Fibroblast of peridontal ligament (primary cell): ENCODE results near the gene N4BP2L2.

Experiments used
- DNase-seq: peaks from one replicate; pipeline ENCODE4 v3.0.0-alpha.2; 2010; ENCODE audit errors: extremely low read depth

N4BP2L2 gene

DNA sequence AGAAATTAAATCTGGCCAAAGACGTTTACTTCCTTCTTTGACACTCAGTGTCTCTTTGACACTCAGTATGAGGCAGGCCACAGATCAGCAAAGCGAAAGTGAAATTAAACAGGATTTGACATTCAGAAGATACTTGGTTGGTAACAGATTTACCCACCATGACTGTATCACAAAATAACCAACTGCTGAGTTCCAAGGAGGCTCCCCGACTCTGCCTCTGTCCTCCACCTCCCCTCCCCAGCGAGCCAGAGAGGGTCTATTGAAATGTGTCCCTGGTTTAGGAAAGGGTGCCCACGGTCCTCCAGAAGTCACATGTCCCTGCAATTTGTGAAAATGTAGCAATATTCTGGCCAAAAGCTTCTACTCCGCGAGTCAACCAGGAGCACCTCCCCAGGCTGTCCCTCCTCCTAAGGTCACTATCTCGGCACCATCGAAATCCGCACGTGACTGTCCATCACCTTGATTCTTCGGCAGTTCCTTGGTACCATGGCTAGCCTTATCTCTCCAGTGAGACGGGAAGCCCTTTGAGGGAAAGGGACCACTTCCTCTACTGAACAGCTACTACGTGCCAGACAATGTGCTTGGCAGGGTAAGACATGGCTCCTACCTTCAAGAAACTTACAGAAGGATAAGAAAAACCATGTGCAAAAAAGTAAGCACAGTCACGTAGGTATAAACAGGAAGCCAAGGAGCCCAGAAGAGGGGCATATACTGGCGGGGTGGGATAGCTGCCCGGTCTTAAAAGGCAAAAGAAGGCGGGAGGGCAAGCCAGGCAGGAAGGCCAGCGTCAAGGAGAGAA is 112.2 kb downstream of the N4BP2L2 start:
- DNase-seq = peak; percentile 44

DNA sequence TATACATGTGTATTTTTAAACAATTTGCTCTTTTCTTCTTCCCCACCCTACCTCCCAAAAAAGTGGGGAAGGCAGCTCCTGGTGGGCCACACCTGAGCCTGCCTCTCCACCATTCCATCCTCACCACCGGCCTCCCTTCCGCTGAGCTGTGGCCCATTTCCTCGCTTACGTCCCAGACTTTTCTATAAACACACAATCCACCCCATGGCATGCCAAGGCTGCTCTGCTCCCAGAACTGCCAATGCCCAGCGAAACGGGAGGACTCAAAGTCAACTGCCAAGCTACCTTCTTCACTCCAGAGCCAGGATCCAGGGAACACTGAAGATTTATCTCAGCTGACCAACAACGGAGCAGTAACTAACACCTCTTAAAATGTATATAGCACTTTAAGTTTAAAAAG is 113.4 kb downstream of the N4BP2L2 start:
- no peak for DNase-seq

DNA sequence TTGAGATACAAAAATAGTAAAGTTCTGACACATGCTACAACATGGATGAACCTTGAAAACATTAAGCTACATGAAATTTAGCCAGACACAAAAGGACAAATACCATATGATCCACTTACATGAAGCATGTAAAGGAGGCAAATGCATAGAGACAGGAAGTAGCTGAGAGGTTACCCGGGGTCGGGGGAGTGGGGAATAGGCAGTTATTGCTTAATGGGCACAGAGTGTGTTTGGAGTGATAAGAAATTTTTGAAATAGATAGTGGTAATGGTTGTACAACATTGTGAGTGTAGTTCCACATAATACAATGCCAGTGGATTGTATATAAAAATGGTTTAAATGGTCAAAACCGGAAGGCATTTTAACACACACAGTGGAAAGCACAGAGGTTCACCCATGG is 115.0 kb downstream of the N4BP2L2 start:
- DNase-seq = no peak

DNA sequence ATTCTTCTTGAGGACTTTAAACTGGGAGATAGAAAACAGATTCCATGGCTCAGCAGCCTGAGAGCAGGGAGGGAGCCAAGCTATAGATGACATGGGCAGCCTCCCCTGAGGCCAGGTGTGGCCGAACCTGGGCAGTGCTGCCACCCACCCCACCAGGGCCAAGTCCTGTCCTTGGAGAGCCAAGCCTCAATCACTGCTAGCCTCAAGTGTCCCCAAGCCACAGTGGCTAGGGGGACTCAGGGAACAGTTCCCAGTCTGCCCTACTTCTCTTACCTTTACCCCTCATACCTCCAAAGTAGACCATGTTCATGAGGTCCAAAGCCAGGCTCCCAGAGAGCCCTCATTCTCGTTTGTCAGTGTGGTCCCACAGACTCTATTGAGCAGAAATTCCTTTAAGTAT is 118.7 kb downstream of the N4BP2L2 start:
- DNase-seq = no peak

DNA sequence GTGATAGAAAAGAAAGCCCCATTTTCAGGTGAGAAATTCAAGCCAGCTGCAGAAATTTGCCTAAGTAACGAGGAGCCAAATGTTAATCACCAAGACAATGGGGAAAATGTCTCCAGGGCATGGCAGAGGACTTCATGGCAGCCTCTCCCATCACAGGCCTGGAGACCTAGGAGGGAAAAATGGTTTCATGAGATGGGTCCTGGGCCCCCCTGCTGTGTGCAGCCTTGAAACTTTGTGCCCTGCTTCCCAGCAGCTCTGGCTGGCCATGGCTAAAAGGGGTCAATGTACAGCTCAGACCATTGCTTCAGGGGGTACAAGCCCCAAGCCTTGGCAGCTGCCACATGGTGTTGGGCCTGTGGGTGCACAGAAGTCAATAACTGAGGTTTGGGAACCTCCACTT is 120.6 kb downstream of the N4BP2L2 start:
- DNase-seq = no peak

DNA sequence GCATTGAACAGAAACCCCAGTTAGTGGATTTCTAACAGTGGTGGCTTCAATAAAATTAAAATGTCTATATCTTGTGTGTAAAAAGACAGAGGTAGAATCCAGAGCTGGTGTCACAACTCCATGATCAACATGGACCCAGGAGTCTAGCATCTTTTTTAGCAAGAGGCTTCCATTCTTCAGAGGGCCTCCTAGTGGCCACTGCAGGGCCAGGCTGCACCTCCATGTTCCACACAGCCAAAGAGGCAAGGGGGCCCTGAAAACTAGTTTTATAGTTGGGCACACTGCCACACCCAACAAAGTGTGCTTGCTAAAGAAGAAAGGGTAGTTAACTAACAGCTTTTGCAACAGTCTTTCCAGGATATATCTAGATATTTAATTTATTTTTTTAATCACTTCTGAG is 123.6 kb downstream of the N4BP2L2 start:
- no peak for DNase-seq

DNA sequence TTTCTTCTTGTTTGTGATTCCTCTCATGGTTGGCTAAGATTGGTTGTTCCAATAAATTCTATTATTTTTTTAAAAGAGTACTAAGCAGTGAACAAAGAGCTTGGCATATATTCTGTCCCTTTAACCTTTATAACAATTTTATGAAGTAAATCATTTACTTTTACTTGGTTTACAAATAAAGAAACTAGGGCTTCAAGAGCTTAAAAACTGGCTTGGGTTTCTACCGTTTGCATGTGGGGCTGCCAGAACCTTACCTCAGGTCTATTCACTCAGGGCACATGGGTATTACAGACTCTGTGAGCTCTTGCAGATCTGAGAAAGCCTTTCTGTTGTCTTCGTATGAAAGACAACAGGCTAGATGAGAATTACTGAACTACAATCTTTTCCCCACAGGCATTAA is 124.0 kb downstream of the N4BP2L2 start:
- no peak for DNase-seq

DNA sequence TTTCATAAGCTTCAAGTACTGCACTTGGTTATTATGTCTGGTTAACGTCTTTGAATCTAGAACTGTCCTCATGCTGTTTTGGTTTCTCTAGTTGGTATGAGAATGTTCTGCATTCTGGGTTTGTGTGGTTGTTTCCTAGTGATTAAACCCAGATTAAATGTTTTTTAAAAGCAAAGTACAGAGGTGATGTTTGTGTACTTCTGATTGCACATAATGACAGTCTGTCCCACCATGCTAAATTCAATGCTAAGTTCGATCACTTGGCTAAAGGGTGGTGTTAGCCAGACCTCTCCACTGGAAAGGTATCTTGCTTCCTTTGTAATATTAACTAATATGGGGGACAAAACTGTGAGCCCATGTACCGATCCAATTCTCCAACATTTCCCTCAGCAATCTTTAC is 125.3 kb downstream of the N4BP2L2 start:
- DNase-seq = no peak

DNA sequence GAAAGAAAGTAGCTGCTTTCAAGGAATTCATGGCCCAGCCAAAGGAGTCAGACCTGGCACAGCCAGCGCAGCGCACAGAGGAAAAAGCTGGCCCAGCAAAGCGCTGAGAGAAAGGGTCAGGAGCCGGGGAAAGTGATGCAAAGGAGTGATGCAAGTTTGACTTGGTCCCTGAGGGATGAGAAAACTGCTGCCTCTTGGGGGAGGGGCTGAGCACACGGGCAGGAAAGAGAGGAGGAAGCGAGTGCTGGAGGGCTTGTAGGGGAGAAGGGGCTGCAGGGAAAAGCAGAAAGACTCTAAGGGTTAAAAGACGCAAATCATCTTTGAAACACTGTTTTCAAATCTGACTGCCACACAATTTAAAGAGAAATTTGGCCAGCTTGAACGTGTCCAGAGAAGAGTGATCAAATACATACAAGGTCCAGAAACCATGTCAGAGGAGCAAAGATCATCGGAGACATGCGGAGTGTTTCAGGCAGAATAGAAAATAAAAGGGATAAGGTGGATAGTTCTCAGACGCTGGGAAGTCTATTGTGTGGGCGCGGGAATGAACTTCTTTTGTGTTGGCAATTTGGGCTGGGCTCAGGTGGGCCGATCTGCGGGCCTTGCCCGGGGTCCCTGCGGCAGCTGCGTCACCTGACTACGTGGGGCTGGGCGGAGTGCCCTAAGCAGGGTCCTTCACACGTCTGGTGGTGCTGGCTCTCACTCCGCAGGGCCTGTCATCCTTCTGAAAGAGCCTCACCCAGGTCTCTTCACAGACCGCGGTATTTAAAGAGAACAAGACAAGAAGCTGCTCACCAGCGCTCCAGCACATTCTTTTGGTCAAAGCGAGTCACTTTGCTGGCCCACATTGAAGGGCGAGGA is 128.8 kb downstream of the N4BP2L2 start:
- DNase-seq = no peak

DNA sequence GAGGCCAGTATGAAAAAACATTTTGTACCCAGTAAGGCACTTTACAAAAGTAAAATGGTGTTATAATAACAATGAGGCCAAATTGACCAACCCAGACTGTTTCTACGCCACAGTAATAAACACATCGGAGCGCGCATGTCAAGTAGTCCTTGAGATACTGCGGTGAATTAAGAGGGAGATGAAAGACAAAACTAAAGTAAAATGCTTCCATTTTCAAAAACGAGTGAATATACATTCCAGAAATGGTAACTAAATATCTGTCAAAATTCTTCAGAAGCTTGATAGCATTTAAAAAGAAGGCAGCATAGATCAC is 129.6 kb downstream of the N4BP2L2 start:
- no peak for DNase-seq

DNA sequence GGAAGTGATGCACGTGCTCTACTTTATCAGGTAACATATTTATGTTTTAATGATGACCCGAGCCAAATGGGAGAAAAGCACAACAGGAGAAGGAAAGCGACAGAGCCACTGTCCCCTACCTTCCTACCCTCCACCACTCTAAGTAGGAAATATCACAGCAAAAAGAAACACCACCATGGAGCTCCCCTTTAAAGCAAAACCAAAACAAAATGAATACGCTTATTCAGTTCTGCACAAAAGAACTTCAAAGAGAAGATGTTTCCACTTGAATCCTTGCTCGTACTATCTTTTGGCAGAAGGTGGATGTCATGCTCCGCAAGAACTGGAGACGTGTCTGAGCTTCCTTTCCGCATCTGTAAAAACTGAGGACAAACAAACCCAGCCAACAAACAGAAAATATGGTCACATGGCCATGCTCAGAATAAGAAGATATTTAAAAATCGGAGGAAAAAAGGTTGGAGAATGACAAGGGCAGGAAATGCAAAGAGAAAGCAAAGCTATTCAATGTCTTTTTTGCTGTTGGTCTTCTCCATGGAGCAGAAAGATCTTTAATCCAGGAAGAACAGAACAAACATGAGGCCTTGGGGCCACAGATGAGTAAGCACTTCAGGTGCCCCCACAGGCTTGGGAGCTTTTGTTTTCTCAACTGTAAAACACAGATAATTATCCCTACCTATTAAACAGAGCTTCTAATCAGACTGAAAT is 130.1 kb downstream of the N4BP2L2 start:
- DNase-seq = no peak

DNA sequence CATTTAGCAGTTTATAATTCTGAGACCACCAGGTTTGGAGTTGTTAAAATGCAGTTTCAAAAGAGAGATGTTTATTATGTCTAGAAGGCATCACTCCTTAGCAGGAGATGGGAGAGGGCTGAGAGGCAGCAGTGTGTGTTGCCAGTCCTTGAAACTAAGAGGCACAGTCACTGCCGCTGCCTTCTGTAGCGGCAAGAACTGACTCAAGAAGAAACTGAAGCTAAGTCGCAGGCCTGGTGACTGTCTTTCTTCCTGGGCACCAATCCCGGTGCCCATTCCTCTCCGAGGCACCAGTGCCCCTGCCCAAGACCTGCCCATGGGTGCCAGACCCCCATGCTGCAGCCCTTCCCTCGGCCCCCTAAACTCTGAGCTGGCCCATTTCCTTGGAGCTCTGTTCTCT is 130.7 kb downstream of the N4BP2L2 start:
- no peak for DNase-seq

DNA sequence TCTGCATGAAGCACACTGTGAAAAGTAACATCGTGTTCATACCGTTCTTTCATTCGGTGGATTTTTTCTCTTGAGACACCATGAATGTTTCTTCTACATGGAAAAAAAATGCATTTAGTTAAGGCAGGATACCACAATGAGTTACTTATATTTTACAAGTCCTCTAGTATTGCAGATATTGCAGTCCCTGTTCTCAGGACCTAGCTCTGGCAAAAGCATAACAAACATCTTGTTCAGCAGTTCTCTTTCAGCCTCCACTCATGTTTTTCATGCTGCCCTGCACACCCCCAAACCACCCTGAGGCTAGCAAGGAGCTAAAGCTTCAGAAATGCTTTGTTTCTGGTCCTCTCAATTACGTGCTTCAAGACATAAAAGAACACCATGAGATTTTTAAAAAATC is 135.5 kb downstream of the N4BP2L2 start:
- DNase-seq = no peak

DNA sequence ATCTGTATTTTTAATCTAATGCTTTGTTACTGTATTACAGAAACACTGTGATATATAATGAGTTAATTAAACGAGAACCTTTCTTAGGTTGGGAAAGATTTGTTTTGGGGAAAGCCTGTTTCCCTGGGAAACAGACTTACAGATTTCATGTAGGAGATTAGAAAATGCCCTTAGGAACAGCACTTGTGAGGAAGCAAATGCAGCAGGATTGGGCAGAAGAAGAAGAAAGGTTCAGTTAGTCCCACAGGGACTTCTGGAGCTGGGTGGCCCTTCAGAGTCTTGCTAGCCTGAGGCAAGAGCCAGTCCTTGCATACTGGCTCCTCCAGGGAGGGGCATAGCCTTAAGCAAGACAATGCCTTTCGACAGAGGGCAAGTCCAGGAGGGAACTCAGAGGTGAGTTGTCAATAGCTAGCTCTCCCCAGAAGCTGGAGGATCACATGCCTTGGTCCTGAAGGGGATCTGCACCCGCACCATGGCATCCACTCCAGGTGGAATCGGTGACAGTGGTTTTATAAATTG is 147.4 kb downstream of the N4BP2L2 start:
- DNase-seq = no peak

DNA sequence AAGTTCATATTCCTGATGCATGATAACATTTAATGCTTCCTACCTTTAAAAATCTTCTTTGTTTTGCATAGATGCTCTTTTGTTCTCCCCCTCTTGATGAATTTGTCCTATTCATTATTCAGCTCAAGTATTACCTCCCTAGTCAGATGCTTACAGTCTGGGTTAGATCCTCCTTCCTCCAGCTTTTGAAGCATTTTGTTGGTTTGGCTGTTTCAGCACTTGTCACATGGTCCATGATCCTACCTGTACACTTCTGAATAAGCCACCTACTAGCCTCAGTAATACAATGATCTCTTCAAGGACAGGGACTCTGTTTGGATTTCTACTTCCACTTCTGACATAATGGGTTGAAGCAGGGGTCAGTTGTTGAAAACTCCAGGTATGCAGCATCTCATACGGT is 148.1 kb downstream of the N4BP2L2 start:
- DNase-seq = no peak

DNA sequence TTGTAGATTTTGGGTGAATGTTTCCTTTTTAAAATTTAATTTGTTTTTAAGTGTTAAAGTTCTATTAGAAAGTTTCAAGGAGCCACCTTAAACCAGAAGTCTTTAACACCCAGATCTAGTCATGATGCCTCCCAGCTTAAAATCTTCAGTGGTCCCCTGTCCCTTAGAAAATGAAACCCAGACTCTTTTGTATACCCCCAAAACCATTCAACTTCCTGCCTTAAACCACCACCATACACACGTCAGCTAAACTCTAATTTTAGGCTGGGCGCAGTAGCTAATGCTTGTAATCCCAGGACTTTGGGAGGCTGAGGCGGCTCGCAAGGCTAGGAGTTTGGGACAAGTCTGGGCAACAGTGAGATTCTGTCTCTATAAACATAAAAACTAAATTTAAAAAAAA is 148.5 kb downstream of the N4BP2L2 start:
- no peak for DNase-seq

DNA sequence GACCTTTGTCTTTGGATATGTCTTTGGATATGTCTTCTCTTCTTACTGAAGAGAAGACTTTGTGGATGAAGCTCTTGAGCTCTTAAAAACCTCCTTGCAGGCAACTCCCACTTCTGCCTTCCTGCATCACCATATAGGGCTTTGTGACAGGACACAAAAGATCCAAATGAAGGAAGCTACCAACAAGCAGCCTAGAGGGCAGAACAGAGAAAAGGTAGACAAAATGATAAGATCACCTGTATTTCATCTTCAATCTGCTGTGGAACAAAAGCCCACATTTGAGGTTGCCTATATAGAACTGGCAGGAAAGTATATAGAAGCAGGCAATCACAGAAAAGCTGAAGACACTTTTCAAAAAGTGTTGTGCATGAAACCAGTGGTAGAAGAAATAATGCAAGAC is 153.2 kb downstream of the N4BP2L2 start:
- DNase-seq = no peak

DNA sequence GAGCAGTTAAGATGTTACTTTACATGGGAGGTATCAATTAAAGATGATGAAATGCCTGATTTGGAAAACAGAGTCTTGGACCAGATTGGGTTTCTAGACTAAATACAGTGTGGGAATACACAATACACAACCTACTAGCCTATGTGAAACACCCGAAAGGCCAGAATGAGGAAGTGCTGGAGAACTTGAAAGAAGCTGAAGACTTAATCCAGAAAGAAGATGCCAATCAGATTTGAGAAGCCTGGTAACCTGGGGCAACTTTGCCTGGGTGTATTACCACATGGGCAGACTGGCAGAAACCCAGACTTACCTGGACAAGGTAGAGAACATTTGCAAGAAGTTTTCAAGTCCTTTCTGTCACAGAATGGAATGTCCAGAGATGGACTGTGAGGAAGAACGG is 153.9 kb downstream of the N4BP2L2 start:
- DNase-seq = no peak

DNA sequence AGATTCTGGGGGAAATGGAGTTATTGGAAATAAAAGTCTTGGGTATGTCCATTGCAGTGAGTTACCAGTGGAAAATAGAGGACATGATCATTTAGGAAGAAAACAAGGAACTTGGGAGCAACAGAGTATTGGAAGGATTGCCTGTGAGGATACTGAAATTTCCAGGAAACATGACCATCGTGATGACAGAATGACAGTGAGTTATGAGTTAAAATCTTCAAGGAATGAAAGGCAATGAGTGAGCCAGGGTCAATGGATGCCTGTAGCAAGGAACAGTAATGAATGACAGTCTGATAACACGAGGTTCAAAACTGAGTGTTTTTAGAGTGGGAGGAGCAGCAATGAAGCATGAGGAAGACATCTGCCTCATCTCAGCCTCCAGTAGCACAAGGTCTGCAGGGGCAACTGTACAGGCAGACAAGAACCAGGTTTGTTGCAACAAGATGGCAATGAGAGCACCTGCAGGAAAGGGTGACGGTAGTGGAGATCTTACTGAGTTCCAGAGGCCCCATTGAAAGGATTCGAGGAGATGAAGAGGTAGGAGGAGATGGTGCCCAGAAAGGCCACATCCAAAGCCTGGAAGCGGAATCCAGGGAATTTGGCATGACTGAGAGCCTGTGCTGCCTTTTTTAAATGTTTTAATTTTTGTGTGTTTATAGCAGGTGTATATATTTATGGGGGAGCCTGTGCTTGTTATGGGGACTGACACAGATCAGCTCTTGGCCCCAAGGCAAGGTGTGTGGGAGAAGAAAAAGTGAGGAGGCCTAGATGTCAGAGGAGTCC is 154.6 kb downstream of the N4BP2L2 start:
- no peak for DNase-seq
